GF-D8 (cell line): ENCODE data around the gene FAM236A.
"Not testable (repeated sequence)": the region's sequence is repeated elsewhere in the genome, so short reads cannot be mapped to it uniquely, and the experiment has no call there.

Experiments
- DNase-seq: peaks from one replicate; lab custom pipeline; 2025; lab: John Stamatoyannopoulos, UW

The FAM236A gene

DNA sequence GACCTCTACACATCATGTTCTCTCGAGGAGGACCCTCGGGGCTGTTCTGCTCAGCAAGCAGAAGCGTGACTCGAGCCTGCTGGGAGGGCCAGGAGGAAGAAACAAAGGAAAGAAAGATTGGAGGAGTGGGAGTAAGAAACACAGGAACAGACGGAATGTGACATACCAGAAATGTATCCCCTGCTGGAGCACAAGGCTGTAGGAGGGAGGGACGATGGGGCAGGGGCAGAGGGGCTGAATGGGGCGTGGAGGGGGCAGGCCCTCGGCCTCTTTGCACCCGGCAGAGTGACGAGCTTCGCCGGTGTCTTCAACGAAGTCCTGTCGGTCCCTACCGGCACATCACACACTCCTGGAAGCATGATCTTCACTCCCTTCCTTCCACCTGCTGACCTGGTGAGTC, at the start of gene FAM236A:
Gene FAM236A (plus strand): TSS at position 301 of the 400 bp plus-strand sequence. CDS start 57 bp downstream, at position 358.
- not testable (repeated sequence) for DNase-seq

DNA sequence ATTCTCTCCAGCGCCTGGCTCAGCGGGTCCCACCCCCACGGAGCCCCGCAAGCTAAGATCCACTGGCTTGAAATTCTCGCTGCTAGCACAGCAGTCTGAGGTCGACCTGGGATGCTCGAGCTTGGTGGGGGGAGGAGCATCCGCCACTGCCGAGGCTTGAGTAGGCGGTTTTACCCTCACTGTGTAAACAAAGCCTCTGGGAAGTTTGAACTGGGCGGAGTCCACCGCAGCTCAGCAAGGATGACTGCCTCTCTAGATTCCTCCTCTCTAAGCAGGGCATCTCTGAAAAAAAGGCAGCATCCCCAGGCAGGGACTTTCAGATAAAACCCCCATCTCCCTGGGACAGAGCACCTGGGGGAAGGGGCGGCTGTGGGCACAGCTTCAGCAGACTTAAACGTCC, 48.3 kb upstream of the FAM236A start:
- DNase-seq = not testable (repeated sequence)

GRCh38 chrX:72912315-72912714, 25.7 kb upstream of the FAM236A start, which contains the start of gene FAM236C:
TSS of gene FAM236C (plus strand) at chrX:72912615. CDS start at chrX:72912715, 100 bp downstream.
- not testable (repeated sequence) for DNase-seq

GRCh38 chrX:72916096-72916495, 21.9 kb upstream of the FAM236A start:
- DNase-seq = not testable (repeated sequence)

DNA sequence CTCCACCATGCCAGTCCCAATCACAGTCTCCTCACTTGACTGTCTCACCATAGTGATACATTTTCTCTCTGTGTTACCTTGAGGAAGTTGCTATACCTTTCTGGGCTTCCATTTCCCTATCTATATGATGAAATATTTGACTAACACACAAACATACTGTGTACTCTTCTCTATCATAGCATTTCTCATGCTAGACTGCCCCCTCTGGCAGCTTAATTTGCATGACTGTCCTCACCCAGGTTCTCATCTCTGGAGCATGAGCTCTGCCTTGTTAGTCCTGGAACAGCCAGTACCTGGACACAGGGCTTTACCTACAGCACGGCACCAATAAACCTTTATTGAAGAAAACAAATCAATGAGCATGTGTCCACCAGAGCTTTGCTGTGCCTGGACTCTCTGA, 5.7 kb upstream of the FAM236A start:
- DNase-seq = not testable (repeated sequence)

- not testable (repeated sequence) for DNase-seq
Observed at GRCh38 chrX:72936455-72936854, 1.6 kb upstream of the FAM236A start.

DNA sequence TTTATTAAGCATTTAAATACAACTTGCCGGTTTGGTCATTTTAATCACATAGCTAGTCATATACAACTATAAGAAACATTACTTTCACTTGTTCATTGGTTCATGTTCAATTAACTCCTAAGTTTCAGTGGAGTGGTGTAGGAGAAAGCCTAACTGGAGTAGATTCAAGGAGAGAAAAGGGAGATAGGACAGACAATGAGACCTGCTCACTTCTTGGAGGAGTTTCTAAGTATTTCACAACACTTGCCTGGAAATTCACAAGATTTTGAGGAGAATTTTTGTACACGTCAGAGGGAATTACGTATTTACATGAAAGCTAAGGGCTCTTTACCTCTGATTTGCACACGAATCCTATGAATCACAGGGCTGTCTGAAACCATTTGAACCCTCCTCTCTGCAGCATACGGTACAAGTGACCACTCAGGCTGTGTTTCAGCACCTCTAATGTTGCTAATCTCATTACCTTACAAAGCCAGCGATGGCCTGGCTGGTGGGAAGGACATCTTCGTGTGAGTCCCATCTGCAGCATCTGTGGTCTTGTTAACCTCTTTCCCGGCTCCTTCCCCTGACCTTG, 1.0 kb upstream of the FAM236A start:
- DNase-seq = not testable (repeated sequence)

DNA sequence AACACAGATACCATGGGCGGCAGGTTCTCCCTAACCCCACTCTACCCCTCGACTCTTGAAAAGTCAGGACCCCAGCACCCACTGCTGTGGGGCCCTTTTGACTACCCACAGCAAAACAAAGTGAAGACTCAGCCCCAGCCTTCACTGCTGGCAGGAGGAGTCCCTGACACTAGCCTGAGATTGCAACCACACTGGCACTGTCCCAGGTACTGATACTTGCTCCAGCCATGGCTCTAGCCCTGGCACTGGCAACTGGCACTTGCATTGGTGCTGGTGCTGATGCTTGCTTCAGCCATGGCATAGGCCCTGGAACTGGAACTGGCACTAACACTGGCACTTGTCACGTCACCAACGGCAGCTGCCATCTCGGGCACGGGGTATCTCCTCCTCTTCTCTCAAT, 4.3 kb downstream of the FAM236A start:
- DNase-seq = not testable (repeated sequence)

GRCh38 chrX:72943035-72943818, 5.2 kb downstream of the FAM236A start:
- DNase-seq = not testable (repeated sequence)

DNA sequence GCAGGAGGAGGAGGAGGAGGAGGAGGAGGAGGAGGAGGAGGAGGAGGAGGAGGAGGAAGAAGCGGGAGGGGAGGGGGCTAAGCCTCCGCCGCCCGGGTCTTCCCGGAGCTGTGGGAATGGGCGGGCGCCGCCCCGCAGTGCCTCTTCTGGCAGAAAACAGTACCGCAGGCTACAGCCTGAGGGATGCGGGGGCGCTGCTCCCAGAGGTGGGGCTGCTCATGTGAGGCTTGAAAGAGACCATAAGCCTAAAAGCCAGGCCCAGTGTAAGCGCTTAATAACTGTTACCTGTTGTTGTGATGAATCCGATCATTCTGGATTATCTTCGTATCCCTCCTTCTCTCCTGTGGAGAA, 5.8 kb downstream of the FAM236A start, which contains the start of gene DMRTC1:
Gene DMRTC1 (minus strand): TSS at position 19 of the 351 bp plus-strand sequence. CDS start 68,143 bp downstream, outside the sequence.
- DNase-seq = not testable (repeated sequence)

- DNase-seq = not testable (repeated sequence)
Observed at GRCh38 chrX:72959971-72960370, 22.0 kb downstream of the FAM236A start.

DNA sequence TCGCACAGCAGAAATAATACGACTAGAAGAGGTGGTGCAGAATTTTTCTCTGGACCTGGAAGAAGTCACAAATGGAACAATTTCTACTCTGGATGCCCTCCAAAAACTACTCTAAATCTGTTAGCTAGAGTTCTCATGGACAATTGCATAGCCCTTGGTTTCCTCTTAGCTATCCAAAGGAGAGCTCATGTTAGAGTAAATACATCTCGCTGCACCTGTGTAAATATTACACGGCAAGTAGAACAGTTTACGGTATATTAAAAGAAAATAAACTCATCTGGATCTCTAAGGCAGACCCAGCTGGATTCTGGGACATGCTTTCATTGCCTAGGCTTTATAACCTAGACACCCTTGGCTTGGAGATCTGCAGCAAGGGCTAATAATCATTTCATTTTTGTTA, 33.9 kb downstream of the FAM236A start:
- DNase-seq = not testable (repeated sequence)

- not testable (repeated sequence) for DNase-seq
Observed at GRCh38 chrX:72974885-72975284, 36.9 kb downstream of the FAM236A start.

DNA sequence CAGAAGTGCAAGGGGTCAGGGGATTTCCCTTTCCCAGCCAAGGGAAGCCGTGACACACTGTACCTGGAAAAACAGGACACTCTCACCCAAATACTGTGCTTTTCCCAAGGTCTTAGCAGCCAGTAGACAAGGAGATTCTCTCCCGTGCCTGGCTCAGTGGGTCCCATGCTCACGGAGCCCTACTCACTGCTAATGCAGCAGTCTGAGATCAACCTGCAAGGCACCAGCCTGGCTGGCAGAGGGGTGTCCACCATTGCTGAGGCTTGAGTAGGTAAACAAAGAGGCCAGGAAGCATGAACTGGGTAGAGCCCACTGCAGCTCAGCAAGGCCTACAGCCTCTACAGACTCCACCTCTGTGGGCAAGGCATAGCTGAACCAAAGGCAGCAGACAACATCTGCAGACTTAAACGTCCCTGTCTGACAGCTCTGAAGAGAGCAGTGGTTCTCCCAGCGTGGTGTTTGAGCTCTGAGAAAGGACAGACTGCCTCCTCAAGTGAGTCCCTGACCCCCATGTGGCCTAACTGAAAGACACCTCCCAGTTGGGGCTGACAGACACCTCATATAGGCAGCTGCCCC, 43.0 kb downstream of the FAM236A start:
- DNase-seq = not testable (repeated sequence)
